Stimulated activated CD4-positive, alpha-beta T cell treated with anti-CD3 and anti-CD28 coated beads, TNF-alpha, amount 100 ng/mL, for 1 hour (primary cell): ENCODE data around the gene FOCAD.

Source experiments
- DNase-seq, 3 donors: peaks; one replicate each; pipeline ENCODE4 v3.0.0-alpha.2; 2020; ENCODE audit warnings: low read depth in 3 of 3, low spot score in 1 of 3

Gene FOCAD

DNA sequence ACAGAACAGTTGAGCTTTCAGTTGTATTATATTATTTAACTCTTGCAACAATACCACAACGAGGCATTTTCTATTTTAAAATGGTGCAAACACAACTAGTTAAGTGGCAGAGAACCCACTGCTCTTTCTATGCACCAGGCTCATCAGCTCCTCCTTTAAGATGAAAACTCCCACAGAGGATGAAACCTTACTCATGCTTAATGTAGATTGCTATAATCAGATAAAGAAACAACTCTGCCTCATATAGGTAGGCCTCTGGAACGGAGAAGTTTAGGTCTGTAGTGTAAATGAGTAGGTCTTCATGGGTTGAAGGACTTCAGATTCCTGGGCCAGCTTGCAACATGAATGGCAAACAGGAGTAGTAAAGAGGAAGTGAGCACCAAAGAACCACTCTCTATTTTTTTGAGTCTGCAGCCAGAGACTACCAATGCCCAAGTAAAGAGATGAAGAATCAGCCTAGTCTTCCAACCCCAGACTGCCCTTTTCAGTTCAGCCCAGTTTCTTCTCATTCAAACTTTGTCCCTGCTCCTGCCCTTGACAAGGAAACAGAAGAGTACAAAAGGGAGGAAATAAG, 313.5 kb downstream of the FOCAD start:
- DNase-seq, result no peak

DNA sequence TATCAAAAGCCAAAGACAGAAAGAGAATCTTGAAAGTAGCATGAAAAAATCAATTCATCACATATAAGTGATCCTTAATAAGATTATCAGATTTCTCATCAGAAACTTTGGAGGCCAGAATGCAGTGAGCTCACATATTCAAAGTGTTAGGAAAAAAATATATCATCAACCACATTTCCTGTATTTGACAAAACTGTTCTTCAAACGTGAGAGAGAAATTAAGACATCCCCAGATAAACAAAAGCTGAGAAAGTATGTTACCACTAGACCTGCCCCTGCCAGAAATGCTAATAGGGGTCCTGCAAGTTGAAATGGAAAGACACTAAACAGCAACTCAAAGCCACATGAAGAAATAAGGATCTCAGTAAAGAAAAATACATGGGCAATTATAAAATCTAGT, 317.5 kb downstream of the FOCAD start:
- DNase-seq, result no peak

DNA sequence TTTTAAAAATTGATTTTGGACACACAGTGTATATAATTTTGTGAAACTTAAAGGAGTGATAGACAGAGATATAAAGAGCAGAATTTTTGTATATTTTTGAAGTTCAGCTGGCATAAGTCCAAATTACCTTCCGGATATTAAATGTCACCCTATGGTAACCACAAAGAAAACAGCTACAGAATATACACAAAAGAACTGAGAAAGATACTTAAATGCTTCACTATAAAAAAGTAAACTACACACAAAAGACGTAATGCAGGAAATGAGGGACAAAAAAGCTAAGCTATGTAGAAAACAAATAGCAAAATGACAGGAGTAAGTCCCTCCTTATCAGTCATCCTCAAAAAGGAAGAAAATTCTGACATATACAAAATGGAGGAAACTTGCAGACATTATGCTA, 318.0 kb downstream of the FOCAD start:
- no peak for DNase-seq

DNA sequence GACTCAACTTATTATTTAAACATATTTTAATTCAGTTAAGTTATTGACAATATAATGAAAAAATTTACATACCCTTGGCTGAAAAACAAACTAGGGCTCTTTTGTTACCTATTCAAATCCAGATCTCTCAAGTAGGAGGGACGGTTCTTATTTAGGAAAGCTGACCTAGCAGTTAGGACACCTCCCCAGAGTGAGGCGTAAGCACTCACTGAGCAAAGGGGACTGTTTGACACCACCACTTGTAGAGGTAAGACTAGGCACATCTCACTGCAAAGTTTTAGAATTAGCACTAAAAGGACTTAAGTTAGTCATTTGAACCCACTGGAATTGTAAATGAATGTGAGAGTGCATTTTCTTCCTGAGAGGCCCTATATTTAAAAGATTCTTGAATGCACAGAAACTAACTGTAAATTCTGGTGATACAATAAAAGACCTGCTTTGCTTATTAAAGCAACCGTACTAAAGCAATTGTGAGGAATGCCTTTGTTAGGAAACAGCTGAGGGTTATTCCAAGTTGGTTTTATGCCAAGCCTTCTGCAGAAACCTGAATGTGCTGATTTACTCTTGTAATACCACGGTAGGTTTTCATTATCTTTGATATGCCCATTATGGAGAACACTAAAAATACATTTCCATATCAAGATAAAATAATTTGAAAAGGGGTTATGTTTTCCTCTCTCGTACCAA, 331.2 kb downstream of the FOCAD start:
- DNase-seq, result no peak

DNA sequence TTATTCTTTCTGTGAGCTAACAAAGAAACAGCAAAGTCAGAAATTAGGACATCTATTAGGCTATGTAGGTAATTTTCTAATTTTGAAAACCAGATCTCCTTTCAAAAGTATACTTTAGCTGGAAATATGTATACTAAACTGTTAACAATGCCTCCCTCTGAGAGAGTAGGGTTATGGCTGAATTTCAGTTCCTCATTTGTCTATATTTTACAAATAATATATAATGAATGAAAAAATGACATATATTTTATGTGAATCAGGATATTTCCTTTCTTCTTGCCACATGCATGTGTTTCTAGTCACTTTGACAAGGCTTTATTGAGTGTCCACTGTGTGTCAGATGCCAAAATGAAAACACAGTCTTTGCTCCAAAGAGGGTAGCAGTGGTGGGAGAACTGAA, 331.9 kb downstream of the FOCAD start:
- no peak for DNase-seq

DNA sequence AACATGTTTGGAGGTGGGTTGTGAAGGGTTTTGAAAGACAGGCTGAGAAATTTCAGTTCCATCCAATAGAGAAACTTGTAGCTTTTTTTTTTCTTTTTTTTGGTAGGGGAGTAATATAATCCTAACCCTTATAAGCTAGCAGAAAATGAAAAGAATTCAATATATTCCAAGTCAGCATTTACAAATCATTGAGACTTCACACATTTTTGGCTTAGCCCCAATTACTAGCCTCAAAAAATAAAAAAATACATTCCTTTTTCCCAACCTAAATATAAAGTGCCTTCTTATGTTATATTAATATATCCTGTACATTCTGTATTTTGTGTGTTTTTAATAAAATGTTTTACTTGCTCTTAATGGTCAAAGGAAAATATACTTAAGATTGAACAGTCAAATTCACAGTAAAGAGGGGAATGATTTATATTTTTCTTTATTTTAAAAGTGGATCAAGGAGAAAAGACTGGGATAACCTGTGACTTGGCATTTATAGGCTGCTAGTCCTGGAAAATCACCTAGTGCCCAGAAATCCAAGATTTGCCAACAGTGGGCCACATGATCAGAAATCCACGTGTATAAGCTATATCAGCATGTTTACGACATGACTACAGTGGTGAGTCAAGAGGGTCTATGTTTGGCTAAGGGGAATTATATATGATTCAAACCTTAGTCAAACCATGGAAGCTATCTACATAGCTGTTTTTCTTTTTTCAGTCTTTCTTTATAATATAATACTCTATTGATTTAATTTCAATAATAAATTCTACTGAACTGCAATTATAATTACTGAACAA, 332.8 kb downstream of the FOCAD start:
- DNase-seq, result no peak

DNA sequence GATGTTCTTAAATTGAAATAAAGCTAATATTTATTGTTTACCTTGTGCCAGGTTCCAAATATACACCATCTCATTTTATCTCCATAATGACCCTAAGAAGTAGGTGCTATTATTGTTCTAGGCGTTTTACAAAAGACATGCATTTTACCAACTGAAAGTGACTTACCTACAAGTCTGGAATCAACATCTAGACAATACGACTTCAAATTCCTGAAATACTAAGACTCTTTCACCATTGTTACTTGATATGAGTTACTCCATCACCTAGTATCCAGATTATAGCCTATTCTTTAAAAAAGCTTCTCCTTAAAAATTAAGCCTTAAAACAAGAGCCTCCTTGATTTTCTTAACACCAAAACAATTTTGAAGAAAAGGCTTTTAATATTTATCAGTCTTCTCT, 334.1 kb downstream of the FOCAD start:
- DNase-seq, result no peak

DNA sequence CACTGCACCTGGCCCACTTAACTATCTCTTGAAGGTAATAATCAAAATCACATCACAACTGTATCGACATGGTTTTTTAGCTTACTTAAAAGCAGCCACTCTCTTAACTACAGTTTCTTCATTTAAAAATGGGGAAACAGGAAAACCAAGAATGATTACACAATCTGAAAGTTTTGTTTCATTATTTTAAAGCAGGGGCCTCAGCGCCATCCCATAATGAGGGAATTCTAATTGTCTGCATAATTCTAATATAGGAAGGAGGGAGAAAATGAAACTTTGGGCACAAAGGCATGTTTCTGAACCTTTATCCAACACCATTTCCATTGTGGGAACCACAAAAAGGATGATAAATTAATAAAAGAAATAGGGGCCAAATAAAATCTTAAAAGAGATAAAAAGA, 339.8 kb downstream of the FOCAD start:
- DNase-seq, result no peak

DNA sequence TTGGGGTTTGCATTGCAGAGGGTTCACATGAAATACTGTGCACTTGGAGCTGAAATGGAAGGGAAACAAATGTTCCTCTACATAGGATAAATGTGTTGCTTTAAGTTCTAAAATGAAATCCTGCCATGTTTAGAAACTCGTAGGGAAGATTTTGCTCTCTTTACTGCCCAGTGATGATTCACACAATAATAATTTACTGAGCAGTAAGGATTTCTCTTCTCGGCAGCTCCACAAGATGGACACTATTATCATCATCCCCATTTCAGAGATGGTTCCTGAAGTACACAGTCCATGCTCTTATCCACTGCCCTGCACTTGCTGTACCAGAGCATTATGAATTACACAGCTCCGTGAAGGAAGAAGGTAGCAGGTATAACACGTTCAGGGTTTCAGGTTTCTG, 343.2 kb downstream of the FOCAD start:
- no peak for DNase-seq

DNA sequence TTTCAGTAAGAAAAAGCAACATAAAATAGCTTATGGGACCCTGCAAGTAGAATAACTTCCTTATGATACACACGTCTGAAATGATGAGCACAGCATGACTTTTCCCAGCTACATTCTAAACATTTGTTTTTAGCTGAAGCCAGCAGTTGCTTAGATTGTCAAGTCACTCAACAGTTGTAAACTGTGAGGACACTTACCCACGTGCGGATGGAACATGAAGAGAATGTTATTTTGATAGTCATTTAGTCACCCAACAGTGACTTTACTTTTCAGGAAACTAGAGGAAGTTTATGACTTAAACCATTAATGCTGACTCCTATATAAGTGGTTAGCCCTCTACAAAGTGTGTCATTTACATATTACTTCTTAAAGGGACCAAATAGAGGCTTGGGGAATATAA, 344.4 kb downstream of the FOCAD start:
- DNase-seq, result no peak

DNA sequence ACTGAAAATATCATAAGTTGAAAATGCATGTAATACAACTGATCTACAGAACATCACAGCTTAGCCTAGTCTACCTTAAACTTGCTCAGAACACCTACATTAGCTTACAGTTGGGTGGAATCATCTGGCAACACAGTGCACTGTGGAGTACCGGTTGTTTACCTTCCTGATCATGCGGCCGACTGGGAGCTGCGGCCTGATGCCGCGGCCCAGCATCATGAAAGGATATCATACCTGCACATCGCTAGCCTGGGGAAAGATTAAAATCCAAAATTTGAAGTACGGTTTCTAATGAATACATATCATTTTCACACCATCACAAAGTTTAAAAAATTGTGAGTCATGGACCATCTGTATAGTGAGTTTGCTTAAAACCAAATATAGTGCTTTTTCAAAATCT, 345.6 kb downstream of the FOCAD start:
- no peak for DNase-seq

DNA sequence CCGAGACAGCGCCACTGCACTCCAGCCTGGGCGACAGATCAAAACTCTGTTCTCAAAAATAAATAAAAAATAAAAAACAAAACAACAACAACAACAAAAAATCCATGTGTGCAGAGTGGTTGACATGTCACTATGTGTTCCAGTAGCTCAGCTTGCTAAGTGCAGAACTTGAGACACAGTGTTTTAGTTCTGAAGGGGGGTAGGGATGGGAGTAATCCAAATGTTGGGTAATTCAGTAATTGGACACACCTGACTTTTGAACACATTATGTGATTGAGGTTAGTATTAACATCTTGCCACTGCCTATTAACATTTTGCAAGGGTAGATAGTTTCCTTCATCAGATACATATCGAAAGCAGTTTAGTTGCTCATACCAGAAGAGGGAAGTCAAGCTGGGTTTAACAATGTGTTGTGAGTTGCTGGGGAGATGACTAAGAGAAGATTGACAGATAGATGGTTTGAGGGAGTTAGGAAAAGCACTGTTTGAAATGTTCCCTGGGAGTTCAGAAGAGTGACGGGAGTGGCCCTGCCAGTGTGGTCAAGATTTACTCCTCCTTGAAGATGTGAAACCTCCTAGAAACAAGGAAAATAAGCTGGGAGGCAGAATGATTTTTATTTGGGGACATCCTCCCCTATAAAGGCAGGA, 346.5 kb downstream of the FOCAD start:
- no peak for DNase-seq

DNA sequence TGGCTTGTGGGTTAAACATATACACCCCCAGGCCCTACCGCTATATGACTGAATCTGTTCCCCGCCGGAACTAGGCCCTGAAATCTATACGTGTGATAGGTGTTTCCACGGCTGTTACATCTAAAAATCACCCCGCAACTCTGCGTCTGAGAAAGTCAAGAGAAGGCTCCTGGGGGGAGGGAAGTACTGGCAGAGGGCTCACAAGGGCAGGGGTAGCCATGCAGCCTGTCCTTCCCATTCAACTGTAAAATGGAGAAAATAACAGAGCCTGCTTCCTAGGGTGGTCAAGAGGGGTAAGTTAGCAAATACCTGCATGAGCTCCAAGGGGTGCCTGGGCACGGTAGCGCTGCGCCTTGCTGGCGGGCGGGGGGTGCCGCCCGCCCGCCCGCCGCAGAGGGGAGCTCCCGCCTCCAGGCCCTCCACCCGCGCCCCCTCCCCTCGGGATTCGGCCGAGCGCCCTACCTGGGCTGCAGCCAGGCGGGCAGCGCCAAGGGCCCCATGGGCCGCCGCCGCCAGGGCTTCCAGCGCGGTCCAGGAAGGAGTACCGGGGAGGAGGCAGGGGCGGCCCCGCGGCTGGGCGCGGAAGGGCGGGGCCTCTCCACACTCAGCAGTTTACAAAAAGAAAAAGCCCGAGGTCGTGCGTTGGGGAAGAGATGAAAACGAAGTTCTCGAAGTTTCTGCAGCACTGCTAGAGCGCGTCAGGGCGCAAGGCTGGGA, 347.2 kb downstream of the FOCAD start, which contains the start of gene HACD4:
Gene HACD4, minus strand, starts transcription at position 550 of the 717 bp plus-strand sequence. Its CDS starts 50 bp downstream, at position 500.
- peak; percentile 18 to 44 (median 32) for DNase-seq

DNA sequence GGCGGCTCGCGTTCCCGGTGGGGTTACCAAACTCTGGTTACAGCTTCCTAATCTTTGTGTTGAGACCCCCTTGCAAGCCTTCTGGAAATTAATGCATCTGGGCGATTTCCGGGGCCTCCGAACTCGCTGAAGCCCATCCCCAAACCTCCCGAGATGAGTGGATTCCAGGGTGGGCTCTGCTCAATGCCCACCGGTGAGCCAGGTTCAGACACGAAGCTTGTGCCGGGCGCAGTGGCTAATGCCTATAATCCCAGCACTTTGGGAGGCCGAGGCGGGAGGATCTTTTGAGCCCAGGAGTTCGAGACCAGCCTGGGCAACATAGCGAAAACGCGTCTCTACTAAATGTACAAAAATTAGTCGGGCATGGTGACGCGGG, 347.7 kb downstream of the FOCAD start:
- DNase-seq, result no peak

DNA sequence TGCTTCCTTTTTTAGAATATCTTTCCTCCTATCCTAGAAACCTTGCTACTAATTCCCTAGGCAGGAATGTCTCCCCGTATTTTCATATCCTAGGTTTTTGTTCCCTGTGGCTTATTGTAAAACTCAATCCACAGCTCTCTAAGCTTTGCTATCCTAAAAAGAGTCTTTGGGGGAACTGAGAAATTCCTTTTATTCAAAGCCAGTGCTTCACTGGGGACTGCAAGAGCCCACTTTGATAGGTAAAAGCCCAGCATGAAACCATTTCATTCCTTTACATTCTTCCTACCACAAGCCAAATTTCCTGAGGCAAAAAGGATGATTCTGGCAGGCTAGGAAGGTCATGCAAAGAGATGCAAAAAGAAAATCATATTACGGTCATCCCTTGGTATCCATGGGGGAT, 353.2 kb downstream of the FOCAD start:
- no peak for DNase-seq

DNA sequence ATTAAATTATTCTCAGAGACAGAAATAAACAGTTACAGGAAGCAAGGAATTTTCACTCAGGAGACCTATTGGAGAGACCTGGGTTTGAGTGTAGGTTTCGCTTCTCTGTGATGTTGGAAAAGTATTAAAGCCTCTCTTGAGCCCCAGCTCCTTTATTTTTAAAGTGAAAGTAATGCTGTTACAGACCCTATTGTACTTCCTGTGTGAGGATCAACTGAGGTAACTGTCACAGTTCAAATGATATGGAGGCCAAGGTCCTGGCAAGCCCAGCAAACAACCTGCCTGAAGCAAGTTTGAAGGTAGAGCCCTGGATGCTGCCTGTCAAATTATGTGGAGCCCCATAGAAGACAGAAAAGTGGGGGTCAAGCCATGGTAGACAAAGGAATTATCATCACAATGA, 355.2 kb downstream of the FOCAD start:
- DNase-seq, result no peak

DNA sequence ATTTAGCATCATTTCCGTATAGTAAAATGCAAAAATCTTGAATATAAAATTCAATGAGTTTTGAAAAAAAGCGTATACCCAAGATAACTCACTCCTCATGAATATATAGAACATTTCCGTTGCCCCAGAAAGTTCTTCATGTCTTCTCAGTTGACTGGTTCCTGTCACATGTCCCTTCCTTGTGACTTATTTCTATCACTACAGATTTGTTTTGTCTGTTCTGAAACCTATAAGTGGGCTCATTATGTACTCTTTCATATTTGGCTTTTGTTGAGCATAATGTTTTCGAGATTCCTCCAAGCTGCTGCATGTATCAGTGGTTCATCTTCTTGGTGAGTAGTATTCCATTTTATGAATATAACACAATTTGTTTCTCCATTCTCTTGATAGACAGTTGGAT, 358.4 kb downstream of the FOCAD start:
- DNase-seq, result no peak

DNA sequence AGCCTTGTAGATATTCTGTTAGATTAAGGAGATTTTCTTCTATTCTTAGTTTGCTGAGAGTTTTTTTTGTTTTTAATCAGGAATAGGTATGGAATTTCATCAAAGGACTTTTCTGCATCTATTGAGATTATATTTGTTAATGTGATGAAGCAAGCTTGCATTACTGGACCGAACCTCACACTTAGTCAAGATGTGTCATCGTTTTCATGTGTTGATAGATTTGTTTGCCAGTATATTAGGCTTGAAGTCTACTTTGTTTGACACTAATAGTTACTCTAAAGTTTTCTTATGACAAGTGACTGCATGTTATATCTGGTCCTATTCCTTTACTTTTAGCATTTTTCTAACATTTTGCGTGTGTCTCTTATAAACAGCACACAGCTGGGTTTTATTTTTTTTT, 359.8 kb downstream of the FOCAD start:
- DNase-seq, result no peak
